Hepatocyte (in vitro differentiated cells): ENCODE data around the gene FAM240A. TPM values are rescaled to one million over a fixed set of nuclear protein-coding genes. Genes with fewer than 3 reads are reported as not detected.

ENCODE experiments used
- DNase-seq: peaks from one replicate; pipeline ENCODE4 v3.0.0-alpha.2; 2016; ENCODE audit warnings: low spot score
- H2AFZ ChIP-seq: fragments of 200-600 bp; sonication (generic); 2 replicates; pipeline ENCODE4 v1.6.0; 2016; ENCODE audit warnings: antibody characterized with exemption, mild to moderate bottlenecking
- H3K27ac ChIP-seq: fragments of 200-600 bp; sonication (generic); 2 replicates; pipeline ENCODE4 v1.5.1; 2016; ENCODE audit warnings: mild to moderate bottlenecking
- H3K27me3 ChIP-seq: fragments of 200-600 bp; sonication (generic); 2 replicates; pipeline ENCODE4 v1.6.1; 2016
- H3K36me3 ChIP-seq: fragments of 200-600 bp; sonication (generic); replicated peaks from 2 replicates; pipeline ENCODE4 v1.5.1; 2016; ENCODE audit warnings: low read depth; ENCODE audit not compliant: insufficient read depth
- H3K4me1 ChIP-seq: fragments of 200-600 bp; sonication (generic); 2 replicates; pipeline ENCODE4 v1.5.1; 2016; ENCODE audit warnings: mild to moderate bottlenecking, moderate library complexity; ENCODE audit not compliant: insufficient read depth
- H3K4me2 ChIP-seq: fragments of 200-600 bp; sonication (generic); 2 replicates; pipeline ENCODE4 v1.6.0; 2016
- H3K4me3 ChIP-seq: fragments of 200-600 bp; sonication (generic); 2 replicates; pipeline ENCODE4 v1.5.1; 2016; ENCODE audit warnings: mild to moderate bottlenecking
- H3K79me2 ChIP-seq: fragments of 200-600 bp; sonication (generic); 2 replicates; pipeline ENCODE4 v1.6.0; 2017; ENCODE audit warnings: mild to moderate bottlenecking
- H3K9me2 ChIP-seq: fragments of 200-600 bp; sonication (generic); replicated peaks from 2 replicates; pipeline ENCODE4 v1.6.0; 2017; ENCODE audit warnings: mild to moderate bottlenecking; ENCODE audit not compliant: insufficient read depth
- H3K9me3 ChIP-seq: fragments of 200-600 bp; sonication (generic); 2 replicates; pipeline ENCODE4 v1.5.1; 2016; ENCODE audit warnings: low read depth, mild to moderate bottlenecking
- H4K20me1 ChIP-seq: fragments of 200-600 bp; sonication (generic); 2 replicates; pipeline ENCODE4 v1.6.0; 2016; ENCODE audit warnings: mild to moderate bottlenecking; ENCODE audit not compliant: insufficient read depth, poor library complexity, severe bottlenecking
- EZH2 ChIP-seq: fragments of 200-600 bp; sonication (generic); IDR thresholded peaks from 2 replicates; pipeline ENCODE4 v1.6.1; 2016; ENCODE audit warnings: antibody characterized with exemption, mild to moderate bottlenecking, borderline replicate concordance
- EZH2phosphoT487 ChIP-seq: fragments of 200-600 bp; sonication (generic); IDR thresholded peaks from one replicate; pipeline ENCODE4 v1.6.1; 2018; ENCODE audit warnings: antibody characterized with exemption, mild to moderate bottlenecking, low read depth, moderate library complexity; ENCODE audit not compliant: unreplicated experiment, severe bottlenecking
- WGBS: methylation state at CpG from one replicate; pipeline ENCODE4 v1.1.6; 2016; ENCODE audit warnings: low lambda C conversion rate; ENCODE audit errors: missing lambda C conversion rate; 5-methylcytosine and 5-hydroxymethylcytosine counted together
- polyA plus RNA-seq: library from polyadenylated mRNA; unstranded; fragments of >200 nt; fragmentation: Nextera tagmentation; extraction: Ambion mirVana; gene quantifications from 2 replicates; pipeline ENCODE4 v1.2.1, GENCODE V29; 2016
- total RNA-seq: library from RNA; depleted of rRNA; stranded (reverse); fragments of >200 nt; gene quantifications from 2 replicates; pipeline ENCODE4 v1.2.3, GENCODE V29; 2014
- TF ChIP-seq, protein P1 (sequence below): fragments of 200-600 bp; sonication (generic); IDR thresholded peaks from 2 replicates; pipeline ENCODE4 v1.5.1; 2016; ENCODE audit warnings: antibody characterized with exemption, mild to moderate bottlenecking; ENCODE audit not compliant: poor library complexity

Gene FAM240A
- total and polyA plus RNA-seq, 2 experiments from 2014 or later = not detected

DNA sequence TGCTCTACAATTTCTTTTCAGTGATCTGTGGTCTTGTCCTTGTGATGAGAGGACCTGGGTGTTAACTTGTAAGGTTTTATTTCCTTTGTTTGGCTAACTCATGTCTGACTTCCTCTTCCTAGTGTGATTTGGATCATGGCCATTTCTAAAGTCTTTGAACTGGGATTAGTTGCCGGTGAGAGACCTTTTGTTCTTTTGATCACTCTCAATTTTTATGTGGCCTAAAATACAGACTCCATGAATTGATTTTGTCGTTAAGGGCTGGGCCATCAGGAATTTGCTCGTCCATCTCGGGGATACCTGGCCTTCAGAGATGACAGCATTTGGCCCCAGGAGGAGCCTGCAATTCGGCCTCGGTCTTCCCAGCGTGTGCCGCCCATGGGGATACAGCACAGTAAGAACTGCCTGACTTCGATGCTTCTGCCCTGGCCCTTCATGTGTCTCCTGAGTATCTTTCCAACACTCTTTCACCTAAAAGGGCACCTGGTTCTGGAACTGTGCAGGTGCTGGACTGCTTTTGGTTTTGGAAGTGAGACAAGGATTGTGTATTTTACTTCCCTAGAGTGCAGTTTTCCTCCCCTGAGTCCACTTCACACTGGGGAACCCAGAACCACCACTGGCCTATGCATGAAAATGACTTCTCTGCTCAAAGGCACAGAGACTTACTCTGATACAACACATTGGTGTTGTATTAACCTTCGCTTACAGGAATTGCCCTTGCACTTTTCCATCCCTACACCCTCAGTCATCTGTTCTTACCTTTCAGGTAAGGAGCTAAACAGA, 33.2 kb upstream of the FAM240A start:
- H3K9me2 ChIP-seq = no peaks in the 10 kb centered on the region
- no peaks in the 10 kb centered on the region for H3K79me2 ChIP-seq
- no peaks in the 10 kb centered on the region for H3K9me3 ChIP-seq
- no peak for DNase-seq
- H3K4me2 ChIP-seq = no peak overlapping the region
- peaks cover 16% of the 10 kb centered on the region for H3K4me1 ChIP-seq
- no peak overlapping the region for H3K27ac ChIP-seq
- peaks cover 25% of the 10 kb centered on the region for H3K27me3 ChIP-seq
- no peak for TF ChIP-seq EZH2phosphoT487
- TF ChIP-seq, protein P1, sequence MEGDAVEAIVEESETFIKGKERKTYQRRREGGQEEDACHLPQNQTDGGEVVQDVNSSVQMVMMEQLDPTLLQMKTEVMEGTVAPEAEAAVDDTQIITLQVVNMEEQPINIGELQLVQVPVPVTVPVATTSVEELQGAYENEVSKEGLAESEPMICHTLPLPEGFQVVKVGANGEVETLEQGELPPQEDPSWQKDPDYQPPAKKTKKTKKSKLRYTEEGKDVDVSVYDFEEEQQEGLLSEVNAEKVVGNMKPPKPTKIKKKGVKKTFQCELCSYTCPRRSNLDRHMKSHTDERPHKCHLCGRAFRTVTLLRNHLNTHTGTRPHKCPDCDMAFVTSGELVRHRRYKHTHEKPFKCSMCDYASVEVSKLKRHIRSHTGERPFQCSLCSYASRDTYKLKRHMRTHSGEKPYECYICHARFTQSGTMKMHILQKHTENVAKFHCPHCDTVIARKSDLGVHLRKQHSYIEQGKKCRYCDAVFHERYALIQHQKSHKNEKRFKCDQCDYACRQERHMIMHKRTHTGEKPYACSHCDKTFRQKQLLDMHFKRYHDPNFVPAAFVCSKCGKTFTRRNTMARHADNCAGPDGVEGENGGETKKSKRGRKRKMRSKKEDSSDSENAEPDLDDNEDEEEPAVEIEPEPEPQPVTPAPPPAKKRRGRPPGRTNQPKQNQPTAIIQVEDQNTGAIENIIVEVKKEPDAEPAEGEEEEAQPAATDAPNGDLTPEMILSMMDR = no peak
- TF ChIP-seq EZH2 = no peak
- H3K4me3 ChIP-seq = no peak overlapping the region
- WGBS = 53% methylated on average over 10 of the region's 10 CpGs
- H3K36me3 ChIP-seq = no peaks in the 10 kb centered on the region
- no peaks in the 10 kb centered on the region for H4K20me1 ChIP-seq
- H2AFZ ChIP-seq = no peak overlapping the region

DNA sequence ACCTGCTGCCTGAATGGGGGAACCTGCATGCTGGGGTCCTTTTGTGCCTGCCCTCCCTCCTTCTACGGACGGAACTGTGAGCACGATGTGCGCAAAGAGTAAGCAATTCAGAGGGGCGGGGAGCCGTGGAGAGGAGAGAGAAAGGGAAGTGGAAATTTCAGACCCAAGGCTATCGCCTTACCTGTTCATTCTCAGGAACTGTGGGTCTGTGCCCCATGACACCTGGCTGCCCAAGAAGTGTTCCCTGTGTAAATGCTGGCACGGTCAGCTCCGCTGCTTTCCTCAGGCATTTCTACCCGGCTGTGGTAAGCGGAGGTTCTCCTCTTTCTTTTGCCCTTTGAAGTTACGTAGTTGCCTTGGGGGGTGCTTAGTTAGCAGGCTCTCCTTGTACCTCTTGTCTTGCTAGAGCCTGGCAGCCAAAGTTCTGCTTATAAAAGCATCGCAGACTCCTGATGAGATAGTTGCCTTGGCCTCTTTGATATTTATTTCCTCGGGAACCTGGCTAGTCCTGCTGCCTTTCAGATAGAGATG, 32.5 kb upstream of the FAM240A start:
- no peak overlapping the region for H3K4me2 ChIP-seq
- no peaks in the 10 kb centered on the region for H3K9me2 ChIP-seq
- H3K4me1 ChIP-seq = peaks cover 9% of the 10 kb centered on the region
- 41% methylated on average over 14 of the region's 14 CpGs for WGBS
- H3K4me3 ChIP-seq = no peak overlapping the region
- no peak for DNase-seq
- H3K27ac ChIP-seq = no peak overlapping the region
- no peaks in the 10 kb centered on the region for H4K20me1 ChIP-seq
- H3K27me3 ChIP-seq = peaks cover 25% of the 10 kb centered on the region
- no peaks in the 10 kb centered on the region for H3K79me2 ChIP-seq
- no peaks in the 10 kb centered on the region for H3K9me3 ChIP-seq
- TF ChIP-seq EZH2phosphoT487 (no peak), EZH2 (no peak)
- TF ChIP-seq, protein P1 = no peak
- no peak overlapping the region for H2AFZ ChIP-seq
- H3K36me3 ChIP-seq = no peaks in the 10 kb centered on the region

DNA sequence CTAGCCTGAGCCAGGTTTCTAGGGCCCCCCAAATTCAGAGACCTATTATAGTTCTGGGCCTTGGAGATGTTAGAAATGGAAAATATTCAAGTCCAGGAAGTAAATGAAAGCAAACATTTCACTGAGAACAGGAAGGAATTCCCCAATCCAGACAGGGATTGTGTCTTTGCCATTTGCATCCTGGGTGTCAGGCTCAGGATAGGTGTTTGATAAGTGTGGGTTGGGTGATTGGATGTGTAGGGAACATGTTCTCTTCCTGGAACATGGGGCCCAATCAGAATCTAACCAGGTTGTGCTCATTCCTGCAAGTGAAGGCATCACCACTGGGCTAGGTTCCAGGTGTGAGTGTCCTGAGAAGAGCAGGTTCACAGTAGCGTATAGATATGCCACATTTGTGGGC, 31.6 kb upstream of the FAM240A start:
- Histone ChIP-seq H3K36me3 (no peaks in the 10 kb centered on the region), H2AFZ (no peak overlapping the region), H3K4me1 (peaks cover 6% of the 10 kb centered on the region), H3K4me2 (no peak overlapping the region), H3K27me3 (peaks cover 25% of the 10 kb centered on the region), H3K9me2 (no peaks in the 10 kb centered on the region), H3K27ac (no peak overlapping the region), H4K20me1 (no peaks in the 10 kb centered on the region), H3K4me3 (no peak overlapping the region), H3K9me3 (no peaks in the 10 kb centered on the region), H3K79me2 (no peaks in the 10 kb centered on the region)
- no peak for DNase-seq
- TF ChIP-seq, protein P1 = no peak
- TF ChIP-seq EZH2phosphoT487 (no peak), EZH2 (no peak)
- WGBS = 95% methylated on average over 1 of the region's 1 CpG
